Jurkat, Clone E6-1 (cell line): ENCODE data around the gene PCGF1. TPM values are rescaled to one million over a fixed set of nuclear protein-coding genes. Genes with fewer than 3 reads are reported as not detected.

Source experiments
- DNase-seq: peaks from one replicate; pipeline ENCODE4 v3.0.0-alpha.2; 2011; ENCODE audit warnings: low read depth, low spot score
- H3K4me3 ChIP-seq: 2 replicates; pipeline ENCODE4 v1.5.1; 2011; ENCODE audit warnings: mild to moderate bottlenecking, low read length, control low read depth, moderate library complexity
- polyA plus RNA-seq: library from polyadenylated mRNA; unstranded; fragments of >200 nt; gene quantifications from one replicate; pipeline ENCODE4 v1.2.1, GENCODE V29; 2012; ENCODE audit warnings: missing spikeins; ENCODE audit not compliant: insufficient read length, insufficient read depth

The PCGF1 gene
- polyA plus RNA-seq = 42.2 TPM

GRCh38 chr2:74507145-74507925 lies at the start of gene PCGF1:
TSS of gene PCGF1 (minus strand) at chr2:74507695. CDS start at chr2:74507668, 27 bp downstream.
- H3K4me3 ChIP-seq = peak within 1 kb of the TSS; percentile 90
- peak; percentile 98 for DNase-seq

GRCh38 chr2:74556831-74557370 lies 49.4 kb upstream of the PCGF1 start:
- H3K4me3 ChIP-seq = no peak overlapping the region
- no peak for DNase-seq

- H3K4me3 ChIP-seq = no peak overlapping the region
- DNase-seq = no peak
These were observed 48.7 kb upstream of the PCGF1 start for GRCh38 chr2:74556159-74556558.

GRCh38 chr2:74555610-74556103 lies 48.2 kb upstream of the PCGF1 start:
- DNase-seq = no peak
- H3K4me3 ChIP-seq = no peak overlapping the region

- no peak for DNase-seq
- H3K4me3 ChIP-seq = peak overlapping the region; percentile 94
These were observed 47.5 kb upstream of the PCGF1 start for GRCh38 chr2:74554820-74555531.

GRCh38 chr2:74553892-74554819 lies 46.7 kb upstream of the PCGF1 start, which contains the start of the genes DOK1 and LOXL3:
TSS of gene DOK1 (plus strand) at chr2:74554720. CDS start at chr2:74554755, 35 bp downstream.
TSS of gene LOXL3 (minus strand) at chr2:74553942. CDS start at chr2:74552634, 1,308 bp downstream.
- peak; percentile 49 for DNase-seq
- peak within 1 kb of the TSS; percentile 94 for H3K4me3 ChIP-seq

GRCh38 chr2:74552914-74553811 lies 45.7 kb upstream of the PCGF1 start:
- DNase-seq = no peak
- H3K4me3 ChIP-seq = no peak overlapping the region

GRCh38 chr2:74551942-74552913 lies 44.7 kb upstream of the PCGF1 start:
- DNase-seq = no peak
- H3K4me3 ChIP-seq = no peak overlapping the region

- no peak for DNase-seq
- no peak overlapping the region for H3K4me3 ChIP-seq
These were observed 44.0 kb upstream of the PCGF1 start for GRCh38 chr2:74551530-74551929.

- no peak for DNase-seq
- H3K4me3 ChIP-seq = no peak overlapping the region
These were observed 42.7 kb upstream of the PCGF1 start for GRCh38 chr2:74550231-74550630.

- DNase-seq = no peak
- no peak overlapping the region for H3K4me3 ChIP-seq
These were observed 41.7 kb upstream of the PCGF1 start for GRCh38 chr2:74548900-74549826.

- H3K4me3 ChIP-seq = no peak overlapping the region
These were observed 40.9 kb upstream of the PCGF1 start for GRCh38 chr2:74548285-74548899.

GRCh38 chr2:74546004-74546403 lies 38.5 kb upstream of the PCGF1 start:
- H3K4me3 ChIP-seq = no peak overlapping the region
- DNase-seq = no peak

More at GRCh38 chr2:74548285-74548899, 40.9 kb upstream of the PCGF1 start:
- no peak for DNase-seq

- DNase-seq = no peak
- no peak overlapping the region for H3K4me3 ChIP-seq
These were observed 37.1 kb upstream of the PCGF1 start for GRCh38 chr2:74544634-74545033.

GRCh38 chr2:74542978-74543377 lies 35.5 kb upstream of the PCGF1 start:
- no peak for DNase-seq
- no peak overlapping the region for H3K4me3 ChIP-seq
